ENCODE data around the gene SLC25A29.

GRCh38 chr14:100285021-100285912, 21.0 kb downstream of the SLC25A29 start:
- peak; percentile 56 to 75 (median 68) for TF ChIP-seq CTCF (IDR thresholded peaks at IDR 0.05)
- no peak for TF ChIP-seq POLR2A (IDR thresholded peaks at IDR 0.05)

All from breast epithelium (tissue), 3 donors.